Epithelial cell of alveolus of lung (primary cell): Measurements from ENCODE around the gene PLXNA1. TPM values are rescaled to one million over a fixed set of nuclear protein-coding genes. Genes with fewer than 3 reads are reported as not detected.

Experiments used
- total RNA-seq: library from RNA; depleted of rRNA; stranded (reverse); fragments of >200 nt; gene quantifications from 2 replicates; pipeline ENCODE4 v1.2.1, GENCODE V29; 2015

The PLXNA1 gene
- 22.8 and 39.7 TPM in 2 replicates for total RNA-seq

DNA sequence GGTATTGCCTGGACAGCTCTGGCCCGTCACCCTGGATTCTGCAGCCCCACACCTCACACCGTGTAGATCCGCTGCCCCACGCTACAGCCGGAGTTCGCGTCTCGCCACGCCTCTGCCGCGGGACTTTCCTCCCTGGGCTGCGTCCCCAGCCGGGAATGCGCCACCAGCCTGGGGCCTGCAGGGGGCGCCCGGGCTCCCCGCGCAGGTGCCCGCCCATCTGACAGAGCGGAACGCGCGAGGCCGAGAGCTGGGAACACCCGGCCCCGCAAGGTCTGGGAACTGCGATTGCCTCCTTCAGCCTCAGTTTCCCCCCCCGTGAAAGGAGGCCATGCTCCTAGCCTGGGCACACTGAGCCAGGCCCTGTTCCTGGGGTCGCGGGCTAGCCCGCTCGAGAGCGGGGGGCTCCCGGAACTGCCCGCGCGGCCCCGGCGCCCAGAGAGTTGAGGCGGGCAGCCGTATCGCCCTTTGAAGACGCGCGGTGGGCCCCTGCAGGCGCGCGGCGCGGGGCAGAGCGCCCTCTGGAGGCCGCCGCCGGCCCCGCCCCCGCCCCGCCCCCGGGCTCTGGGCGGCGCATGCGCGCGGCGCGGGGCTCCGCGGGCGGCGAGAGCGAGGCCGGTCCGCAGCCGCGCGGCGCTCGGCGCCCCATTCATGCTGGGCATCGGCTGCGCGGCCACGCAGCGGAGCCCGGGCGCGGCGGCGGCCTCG is at the start of gene PLXNA1:
PLXNA1 (plus strand) TSS at position 645 of the 705 bp plus-strand sequence. CDS start 5,479 bp downstream, outside the sequence.

Other genes with a start within 250 kb of the PLXNA1 start
- gene PRR23E, start 210.0 kb downstream of the PLXNA1 start, total RNA-seq, result not detected in 2 replicates